PC-3 (cell line): ENCODE data around the gene ADAMTSL1. TPM values are rescaled to one million over a fixed set of nuclear protein-coding genes. Genes with fewer than 3 reads are reported as not detected.

Experiments used
- ATAC-seq: fragments of 200-7000 bp; cut with Tn5 transposase; 2 replicates; pipeline ENCODE4 v1.9.1; 2020; ENCODE audit warnings: mild to moderate bottlenecking, moderate library complexity
- BruUV-seq: library from RNA; stranded (reverse); fragments of 400-500 nt; replicated peaks from 2 replicates; lab custom pipeline; 2021; lab: Mats Ljungman, UMichigan
- CTCF ChIA-PET: fragments of 300-600 bp; sonication (Branson Sonifier 250); formaldehyde crosslinking; loops from one replicate; lab custom pipeline; 2022; ENCODE audit warnings: antibody characterized with exemption; lab: Charles Lee
- POLR2A ChIA-PET: fragments of 300-600 bp; sonication (Branson Sonifier 250); formaldehyde crosslinking; loops from one replicate; lab custom pipeline; 2022; ENCODE audit warnings: antibody characterized with exemption; ENCODE audit not compliant: unreplicated experiment; lab: Charles Lee
- DNase-seq: peaks from one replicate; pipeline ENCODE4 v3.0.0-alpha.2; 2015
- H2AFZ ChIP-seq: fragments of 300-600 bp; sonication (generic); 2 replicates; pipeline ENCODE4 v1.6.0; 2016; ENCODE audit warnings: antibody characterized with exemption, low read length
- H3F3A ChIP-seq: fragments of 300-600 bp; sonication (generic); one replicate; pipeline ENCODE4 v1.6.0; 2017; ENCODE audit warnings: antibody characterized with exemption, low read length, control low read depth, mild to moderate bottlenecking; ENCODE audit not compliant: unreplicated experiment
- H3K27ac ChIP-seq: fragments of 300-600 bp; sonication (generic); 2 replicates; pipeline ENCODE4 v1.5.1; 2016; ENCODE audit warnings: mild to moderate bottlenecking, low read length
- H3K27me3 ChIP-seq: fragments of 300-600 bp; sonication (generic); 2 replicates; pipeline ENCODE4 v1.6.1; 2016; ENCODE audit warnings: low read length, mixed read lengths
- H3K36me3 ChIP-seq: fragments of 300-600 bp; sonication (generic); 2 replicates; pipeline ENCODE4 v1.6.1; 2016; ENCODE audit warnings: low read depth, mixed run types, low read length, mixed read lengths
- H3K4me1 ChIP-seq: fragments of 300-600 bp; sonication (generic); 2 replicates; pipeline ENCODE4 v1.5.1; 2016; ENCODE audit warnings: low read length; ENCODE audit not compliant: insufficient read depth
- H3K4me2 ChIP-seq: fragments of 300-600 bp; sonication (generic); 2 replicates; pipeline ENCODE4 v1.6.0; 2016; ENCODE audit warnings: low read length
- H3K4me3 ChIP-seq: fragments of 300-600 bp; sonication (generic); 2 replicates; pipeline ENCODE4 v1.5.1; 2016; ENCODE audit warnings: mild to moderate bottlenecking, low read length, mixed read lengths
- H3K79me2 ChIP-seq: fragments of 300-600 bp; sonication (generic); 2 replicates; pipeline ENCODE4 v1.6.1; 2017; ENCODE audit warnings: low read length, mixed read lengths
- H3K9ac ChIP-seq: fragments of 300-600 bp; sonication (generic); 2 replicates; pipeline ENCODE4 v1.6.0; 2016; ENCODE audit warnings: mild to moderate bottlenecking, low read length
- H3K9me2 ChIP-seq: fragments of 300-600 bp; sonication (generic); replicated peaks from 2 replicates; pipeline ENCODE4 v1.6.1; 2016; ENCODE audit warnings: mixed run types, low read length, mixed read lengths
- H3K9me3 ChIP-seq: fragments of 300-600 bp; sonication (generic); 2 replicates; pipeline ENCODE4 v1.6.1; 2016; ENCODE audit warnings: low read length, mixed read lengths
- H4K20me1 ChIP-seq: fragments of 300-600 bp; sonication (generic); 2 replicates; pipeline ENCODE4 v1.6.1; 2016; ENCODE audit warnings: low read length, mixed read lengths
- EZH2 ChIP-seq: fragments of 300-600 bp; sonication (generic); IDR thresholded peaks from one replicate; pipeline ENCODE4 v1.6.1; 2017; ENCODE audit warnings: antibody characterized with exemption, mild to moderate bottlenecking, low read length; ENCODE audit not compliant: unreplicated experiment
- EZH2phosphoT487 ChIP-seq: fragments of 300-600 bp; sonication (generic); IDR thresholded peaks from 2 replicates; pipeline ENCODE4 v1.6.1; 2018; ENCODE audit warnings: mild to moderate bottlenecking, antibody characterized with exemption, low read length, borderline replicate concordance
- intact Hi-C: fragments of 100-400 bp; cut with micrococcal nuclease; formaldehyde crosslinking; loops from 2 replicates; pipeline ENCODE4 v1.9.0; 2023
- total RNA-seq: library from RNA; depleted of rRNA; stranded (reverse); fragments of >200 nt; gene quantifications from 2 replicates; pipeline ENCODE4 v1.2.3, GENCODE V29; 2014
- TF ChIP-seq, protein P1 (sequence below): fragments of 300-600 bp; sonication (generic); conservative IDR thresholded peaks from 2 replicates; pipeline ENCODE4 v1.5.1; 2017; ENCODE audit warnings: antibody characterized with exemption, low read depth, mild to moderate bottlenecking, low read length

Gene ADAMTSL1
- total RNA-seq, 1 experiment from 2014 or later: 0.26 TPM

DNA sequence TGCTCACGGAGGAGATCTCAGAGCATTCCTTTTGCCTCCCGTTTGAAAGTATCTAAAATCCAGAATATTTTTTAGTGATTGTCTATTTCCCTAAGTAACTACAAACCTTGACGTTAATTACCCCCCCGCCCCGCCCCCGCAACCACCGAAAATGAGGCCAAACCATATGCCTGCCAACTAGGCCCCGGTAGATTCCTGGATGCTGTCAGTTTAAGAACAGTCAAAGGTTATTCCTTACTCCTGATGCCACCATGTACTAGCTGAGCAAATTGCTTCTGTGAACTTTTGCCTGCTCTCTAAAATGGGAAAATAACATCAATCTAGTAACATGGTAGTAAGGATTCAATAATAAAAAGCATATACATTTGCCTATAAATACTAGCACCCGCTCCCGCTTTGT, 314.3 kb downstream of the ADAMTSL1 start:
- Histone ChIP-seq H3K9ac (no peak overlapping the region), H2AFZ (no peak overlapping the region), H3K4me2 (no peak overlapping the region), H3K27me3 (no peaks in the 10 kb centered on the region), H3K36me3 (no peaks in the 10 kb centered on the region), H3K79me2 (no peaks in the 10 kb centered on the region), H3K4me1 (no peaks in the 10 kb centered on the region), H3K9me3 (no peaks in the 10 kb centered on the region), H3F3A (no peaks in the 10 kb centered on the region), H3K9me2 (no peaks in the 10 kb centered on the region), H3K27ac (no peak overlapping the region), H3K4me3 (no peak overlapping the region), H4K20me1 (no peaks in the 10 kb centered on the region)
- DNase-seq (no peak), ATAC-seq (no peak)
- no TSS peak for BruUV-seq
- TF ChIP-seq, protein P1, sequence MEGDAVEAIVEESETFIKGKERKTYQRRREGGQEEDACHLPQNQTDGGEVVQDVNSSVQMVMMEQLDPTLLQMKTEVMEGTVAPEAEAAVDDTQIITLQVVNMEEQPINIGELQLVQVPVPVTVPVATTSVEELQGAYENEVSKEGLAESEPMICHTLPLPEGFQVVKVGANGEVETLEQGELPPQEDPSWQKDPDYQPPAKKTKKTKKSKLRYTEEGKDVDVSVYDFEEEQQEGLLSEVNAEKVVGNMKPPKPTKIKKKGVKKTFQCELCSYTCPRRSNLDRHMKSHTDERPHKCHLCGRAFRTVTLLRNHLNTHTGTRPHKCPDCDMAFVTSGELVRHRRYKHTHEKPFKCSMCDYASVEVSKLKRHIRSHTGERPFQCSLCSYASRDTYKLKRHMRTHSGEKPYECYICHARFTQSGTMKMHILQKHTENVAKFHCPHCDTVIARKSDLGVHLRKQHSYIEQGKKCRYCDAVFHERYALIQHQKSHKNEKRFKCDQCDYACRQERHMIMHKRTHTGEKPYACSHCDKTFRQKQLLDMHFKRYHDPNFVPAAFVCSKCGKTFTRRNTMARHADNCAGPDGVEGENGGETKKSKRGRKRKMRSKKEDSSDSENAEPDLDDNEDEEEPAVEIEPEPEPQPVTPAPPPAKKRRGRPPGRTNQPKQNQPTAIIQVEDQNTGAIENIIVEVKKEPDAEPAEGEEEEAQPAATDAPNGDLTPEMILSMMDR: no peak
- TF ChIP-seq EZH2 (no peak), EZH2phosphoT487 (no peak)
- CTCF ChIA-PET: no interaction called here
- POLR2A ChIA-PET: no interaction called here
- intact Hi-C loops: no loop called here

DNA sequence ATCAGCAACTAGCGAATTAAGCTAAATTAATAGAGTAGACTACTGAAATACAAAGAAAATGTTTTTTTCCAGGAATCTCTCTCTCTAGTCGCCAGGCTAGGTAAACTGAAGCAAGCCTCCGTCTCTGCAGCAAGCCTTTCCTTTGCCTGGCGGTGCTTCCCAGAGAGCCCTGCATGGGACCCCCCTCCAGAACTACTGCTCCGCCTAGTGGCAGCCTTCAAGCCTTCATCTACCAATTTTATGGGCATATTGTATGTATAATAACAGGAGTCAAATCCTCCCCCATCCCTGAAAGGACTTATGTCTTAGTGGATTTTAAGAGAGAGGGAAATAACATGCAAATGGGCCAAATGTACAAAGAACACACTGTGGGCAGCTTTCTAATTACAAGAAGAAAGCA, 317.1 kb downstream of the ADAMTSL1 start:
- H3K9ac ChIP-seq: no peak overlapping the region
- intact Hi-C loops: no loop called here
- no peak overlapping the region for H2AFZ ChIP-seq
- H3F3A ChIP-seq: no peaks in the 10 kb centered on the region
- H3K9me3 ChIP-seq: no peaks in the 10 kb centered on the region
- DNase-seq (peak; percentile 43), ATAC-seq (peak; percentile 22; the same call in 1 of the 2 replicates)
- no peaks in the 10 kb centered on the region for H4K20me1 ChIP-seq
- H3K4me2 ChIP-seq: no peak overlapping the region
- no peak overlapping the region for H3K4me3 ChIP-seq
- no peaks in the 10 kb centered on the region for H3K36me3 ChIP-seq
- no peaks in the 10 kb centered on the region for H3K9me2 ChIP-seq
- no peaks in the 10 kb centered on the region for H3K79me2 ChIP-seq
- H3K27ac ChIP-seq: no peak overlapping the region
- no peaks in the 10 kb centered on the region for H3K27me3 ChIP-seq
- BruUV-seq: no TSS peak
- no peak for TF ChIP-seq EZH2phosphoT487
- TF ChIP-seq, protein P1: peak; percentile 59
- CTCF ChIA-PET: interaction anchor here (0.6 kb wide), 1 partner anchor 26 kb away, joined by 4 read pairs; no protein-coding TSS in a partner anchor
- POLR2A ChIA-PET: no interaction called here
- no peaks in the 10 kb centered on the region for H3K4me1 ChIP-seq

DNA sequence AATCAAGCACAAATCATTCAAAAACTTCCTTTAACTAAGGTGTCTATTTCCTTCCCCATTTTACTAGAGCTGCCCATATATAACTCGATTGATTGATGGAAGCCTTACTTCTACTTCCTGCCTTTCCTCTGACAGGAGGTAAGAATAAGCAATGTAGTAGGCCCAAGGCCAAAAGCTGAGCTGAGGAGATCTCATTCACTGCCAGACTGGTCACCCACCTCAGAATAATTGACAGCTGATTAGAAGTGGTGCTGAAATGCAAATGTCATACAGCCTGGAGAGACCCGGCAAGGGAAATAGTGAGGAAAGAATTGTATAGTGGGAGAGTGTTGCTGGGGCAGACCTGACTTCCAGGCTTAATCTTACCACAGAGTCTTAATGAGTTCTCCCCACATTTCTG, 319.2 kb downstream of the ADAMTSL1 start:
- no peak overlapping the region for H3K4me3 ChIP-seq
- H3K27ac ChIP-seq: no peak overlapping the region
- H3K79me2 ChIP-seq: no peaks in the 10 kb centered on the region
- no peaks in the 10 kb centered on the region for H3K27me3 ChIP-seq
- H3F3A ChIP-seq: no peaks in the 10 kb centered on the region
- DNase-seq: no peak
- no peak for TF ChIP-seq EZH2
- H2AFZ ChIP-seq: no peak overlapping the region
- no peak for ATAC-seq
- POLR2A ChIA-PET: no interaction called here
- H3K36me3 ChIP-seq: no peaks in the 10 kb centered on the region
- no peaks in the 10 kb centered on the region for H3K4me1 ChIP-seq
- no peak overlapping the region for H3K4me2 ChIP-seq
- H3K9ac ChIP-seq: no peak overlapping the region
- no TSS peak for BruUV-seq
- CTCF ChIA-PET: no interaction called here
- intact Hi-C loops: no loop called here
- no peaks in the 10 kb centered on the region for H3K9me2 ChIP-seq
- no peaks in the 10 kb centered on the region for H3K9me3 ChIP-seq
- H4K20me1 ChIP-seq: no peaks in the 10 kb centered on the region
